ENCODE data around the gene LILRB3. TPM values are rescaled to one million over a fixed set of nuclear protein-coding genes. Genes with fewer than 3 reads are reported as not detected.
"Not testable (repeated sequence)": the region's sequence is repeated elsewhere in the genome, so short reads cannot be mapped to it uniquely, and the experiment has no call there.

Gene LILRB3
- polyA plus RNA-seq, 1 experiment: not detected

GRCh38 chr19:54173951-54174834, 48.6 kb downstream of the LILRB3 start:
- ChIA-PET POLR2A (no interaction called here), CTCF (interaction anchor here (0.8 to 2.2 kb wide), 2 partner anchors 14 to 15 kb away, joined by 3 to 7 read pairs; partner anchors contain the start of genes LENG1 and MBOAT7)
- H3K36me3 ChIP-seq (ENCODE audit: control insufficient read depth, insufficient read depth, low read length): peaks cover 16% of the 10 kb centered on the region
- H3K27me3 ChIP-seq (ENCODE audit: control insufficient read depth, insufficient read depth, low read length): no peaks in the 10 kb centered on the region
- H3K4me3 ChIP-seq (ENCODE audit: low read depth, low read length): no peak overlapping the region
- TF ChIP-seq CTCF (IDR thresholded peaks at IDR 0.05; ENCODE audit: insufficient read depth, low read depth, low read length): no peak
- DNase-seq (ENCODE audit: low read depth): no peak

- CTCF ChIA-PET: interaction anchor here (0.8 to 2.2 kb wide), 2 partner anchors 14 to 16 kb away, joined by 3 to 7 read pairs; partner anchors contain the start of genes LENG1 and MBOAT7
- Histone ChIP-seq H3K36me3 (ENCODE audit: control insufficient read depth, insufficient read depth, low read length) (peaks cover 9% of the 10 kb centered on the region), H3K27me3 (ENCODE audit: control insufficient read depth, insufficient read depth, low read length) (no peaks in the 10 kb centered on the region), H3K4me3 (ENCODE audit: low read depth, low read length) (no peak overlapping the region)
- no peak for DNase-seq (ENCODE audit: low read depth)
- POLR2A ChIA-PET: interaction anchor here (0.6 kb wide), 1 partner anchor 260 kb away, joined by 7 read pairs; no protein-coding TSS in a partner anchor
- no peak for TF ChIP-seq CTCF (IDR thresholded peaks at IDR 0.05; ENCODE audit: insufficient read depth, low read depth, low read length)
Measured at GRCh38 chr19:54173359-54173699, 49.5 kb downstream of the LILRB3 start.

- ChIA-PET POLR2A (interaction anchor here (0.6 kb wide), 1 partner anchor 261 kb away, joined by 7 read pairs; no protein-coding TSS in a partner anchor), CTCF (interaction anchor here (2.2 kb wide), 1 partner anchor 13 kb away, joined by 7 read pairs; the partner anchor contains the start of gene LENG1)
- TF ChIP-seq CTCF (IDR thresholded peaks at IDR 0.05; ENCODE audit: insufficient read depth, low read depth, low read length): no peak
- Histone ChIP-seq H3K4me3 (ENCODE audit: low read depth, low read length) (no peak within 1 kb of the TSS), H3K27me3 (ENCODE audit: control insufficient read depth, insufficient read depth, low read length) (no peaks in the 10 kb centered on the region), H3K36me3 (ENCODE audit: control insufficient read depth, insufficient read depth, low read length) (peaks cover 7% of the 10 kb centered on the region)
- no peak for DNase-seq (ENCODE audit: low read depth)
Measured at GRCh38 chr19:54172471-54173358, 50.1 kb downstream of the LILRB3 start, which contains the start of gene TMC4. Gene TMC4 (minus strand): TSS chr19:54173160. CDS start chr19:54173117, 43 bp downstream.

GRCh38 chr19:54171736-54172431, 50.9 kb downstream of the LILRB3 start:
- DNase-seq (ENCODE audit: low read depth); H3K36me3 ChIP-seq (ENCODE audit: control insufficient read depth, insufficient read depth, low read length); H3K4me3 ChIP-seq (ENCODE audit: low read depth, low read length); POLR2A ChIA-PET; H3K27me3 ChIP-seq (ENCODE audit: control insufficient read depth, insufficient read depth, low read length): not testable (repeated sequence)
- CTCF ChIA-PET: interaction anchor here (1.0 to 2.4 kb wide), 3 partner anchors 10 to 17 kb away, joined by 4 to 9 read pairs (median 7); partner anchors contain the start of genes LENG1 and MBOAT7

- DNase-seq (ENCODE audit: low read depth): no peak
- no peak for TF ChIP-seq CTCF (IDR thresholded peaks at IDR 0.05; ENCODE audit: insufficient read depth, low read depth, low read length)
- Histone ChIP-seq H3K4me3 (ENCODE audit: low read depth, low read length) (no peak overlapping the region), H3K36me3 (ENCODE audit: control insufficient read depth, insufficient read depth, low read length) (no peaks in the 10 kb centered on the region; the same call in none of the 2 replicates), H3K27me3 (ENCODE audit: control insufficient read depth, insufficient read depth, low read length) (no peaks in the 10 kb centered on the region)
- POLR2A ChIA-PET: no interaction called here
- CTCF ChIA-PET: interaction anchor here (0.6 to 2.4 kb wide), 16 partner anchors 8 to 222 kb away, joined by 3 to 11 read pairs (median 4); partner anchors contain the start of genes LENG1, MBOAT7 and TSEN34
Measured at GRCh38 chr19:54169149-54169740, 53.6 kb downstream of the LILRB3 start.
